CD1c-positive myeloid dendritic cell (primary cell): ENCODE measurements around the gene EFCC1.

Experiments
- DNase-seq: peaks from one replicate; pipeline ENCODE4 v3.0.0-alpha.2; 2016; ENCODE audit errors: extremely low spot score

EFCC1 gene, protein sequence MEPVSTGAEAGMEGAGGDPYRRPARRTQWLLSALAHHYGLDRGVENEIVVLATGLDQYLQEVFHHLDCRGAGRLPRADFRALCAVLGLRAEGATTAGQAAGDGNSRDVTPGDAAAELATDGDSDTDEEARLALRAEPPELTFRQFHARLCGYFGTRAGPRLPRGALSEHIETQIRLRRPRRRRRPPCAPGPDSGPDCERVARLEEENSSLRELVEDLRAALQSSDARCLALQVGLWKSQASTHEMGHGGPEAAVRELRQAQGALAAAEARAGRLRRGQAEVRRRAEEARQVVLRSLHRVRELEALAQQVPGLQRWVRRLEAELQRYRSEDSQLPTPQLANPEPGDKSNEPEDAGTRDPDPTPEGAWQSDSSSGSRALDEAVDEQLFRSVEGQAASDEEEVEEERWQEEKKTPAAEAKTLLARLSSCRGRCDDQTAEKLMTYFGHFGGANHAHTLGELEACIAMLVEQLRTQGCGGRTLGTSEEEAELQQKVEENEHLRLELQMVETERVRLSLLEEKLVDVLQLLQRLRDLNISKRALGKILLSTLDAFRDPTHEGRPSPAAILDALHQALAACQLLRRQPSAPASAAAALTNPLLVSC

DNA sequence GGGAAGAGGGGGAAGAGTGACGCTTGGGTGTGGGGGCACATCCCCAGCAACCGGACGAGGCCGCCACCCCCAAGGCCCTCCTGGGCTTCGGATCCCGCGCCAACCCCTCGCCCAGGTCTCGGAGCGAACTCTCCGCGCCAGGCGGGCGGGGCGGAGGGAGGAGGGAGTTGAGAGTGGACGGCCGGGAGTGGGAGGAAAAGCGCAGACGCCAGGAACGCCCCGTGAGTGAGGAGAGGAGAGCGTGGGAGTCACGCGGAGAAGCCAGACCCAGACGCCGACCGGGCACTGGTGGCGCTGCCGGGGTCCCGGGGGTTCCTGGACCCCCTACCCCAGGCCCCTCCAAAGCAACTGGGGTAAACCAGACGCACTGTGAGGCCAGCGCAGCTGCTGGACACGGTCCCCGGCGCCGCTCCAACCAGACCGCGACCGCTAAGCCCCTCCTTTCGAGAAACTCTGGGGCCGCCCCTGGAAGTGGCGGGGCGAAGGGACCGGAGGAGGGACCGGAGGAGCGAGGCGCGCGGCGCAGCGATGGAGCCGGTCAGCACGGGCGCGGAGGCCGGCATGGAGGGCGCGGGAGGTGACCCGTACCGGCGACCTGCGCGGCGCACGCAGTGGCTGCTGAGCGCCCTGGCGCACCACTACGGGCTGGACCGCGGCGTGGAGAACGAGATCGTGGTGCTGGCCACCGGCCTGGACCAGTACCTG lies at the start of gene EFCC1:
EFCC1 (plus strand) TSS at position 204 of the 705 bp plus-strand sequence; CDS start at position 529, 325 bp downstream.
- DNase-seq = peak; percentile 49

DNA sequence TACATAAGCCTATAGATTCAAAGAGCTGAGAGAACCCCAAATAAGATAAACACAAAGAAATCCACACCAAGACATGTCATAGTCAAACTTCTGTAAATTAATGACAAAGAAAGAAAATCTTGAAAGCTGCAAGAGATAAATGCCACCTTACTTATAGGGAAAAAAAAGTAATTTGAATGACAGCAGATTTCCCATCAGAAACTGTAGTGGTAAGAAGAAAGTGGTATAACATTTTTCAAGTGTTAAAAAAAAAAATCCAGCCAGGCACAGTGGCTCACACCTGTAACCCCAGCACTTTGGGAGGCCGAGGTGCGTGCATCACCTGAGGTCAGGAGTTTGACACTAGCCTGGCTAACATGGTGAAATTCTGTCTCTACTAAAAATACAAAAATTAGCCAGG lies 44.7 kb upstream of the EFCC1 start:
- DNase-seq = no peak

DNA sequence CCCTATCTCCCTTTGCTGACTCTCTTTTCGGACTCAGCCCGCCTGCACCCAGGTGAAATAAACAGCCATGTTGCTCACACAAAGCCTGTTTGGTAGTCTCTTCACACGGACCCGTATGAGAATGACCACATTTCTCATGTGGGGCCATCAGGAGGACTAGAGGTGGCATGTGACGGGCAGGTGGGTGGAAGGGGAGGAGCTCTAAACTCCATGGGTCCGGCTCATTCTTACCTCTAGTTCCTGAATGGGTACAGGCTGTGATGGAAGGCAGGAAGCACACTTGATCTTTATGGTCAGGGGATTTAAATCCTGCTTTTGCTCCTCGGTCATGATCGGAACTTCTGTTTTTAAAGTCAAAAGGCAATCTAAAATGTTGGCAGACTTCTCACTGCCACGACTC lies 35.8 kb upstream of the EFCC1 start:
- no peak for DNase-seq

DNA sequence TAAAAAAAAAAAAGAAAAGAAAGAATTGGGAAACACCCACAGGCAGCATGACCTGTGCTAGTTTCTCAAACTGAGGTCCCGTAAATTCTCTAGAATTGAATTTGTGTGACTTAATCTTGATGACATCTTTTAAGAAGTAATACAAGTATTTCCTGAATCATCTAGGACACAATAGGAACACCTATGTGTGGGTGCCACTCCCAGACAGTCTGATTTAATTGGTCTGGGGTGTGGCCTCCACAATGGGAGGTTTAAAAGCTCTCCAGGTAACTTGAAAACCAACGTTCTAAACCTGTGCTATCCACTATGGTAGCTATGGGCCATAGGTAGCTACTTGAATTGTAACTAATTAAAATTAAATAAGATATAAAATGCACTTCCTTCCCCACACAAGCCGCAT lies 35.3 kb upstream of the EFCC1 start:
- no peak for DNase-seq

DNA sequence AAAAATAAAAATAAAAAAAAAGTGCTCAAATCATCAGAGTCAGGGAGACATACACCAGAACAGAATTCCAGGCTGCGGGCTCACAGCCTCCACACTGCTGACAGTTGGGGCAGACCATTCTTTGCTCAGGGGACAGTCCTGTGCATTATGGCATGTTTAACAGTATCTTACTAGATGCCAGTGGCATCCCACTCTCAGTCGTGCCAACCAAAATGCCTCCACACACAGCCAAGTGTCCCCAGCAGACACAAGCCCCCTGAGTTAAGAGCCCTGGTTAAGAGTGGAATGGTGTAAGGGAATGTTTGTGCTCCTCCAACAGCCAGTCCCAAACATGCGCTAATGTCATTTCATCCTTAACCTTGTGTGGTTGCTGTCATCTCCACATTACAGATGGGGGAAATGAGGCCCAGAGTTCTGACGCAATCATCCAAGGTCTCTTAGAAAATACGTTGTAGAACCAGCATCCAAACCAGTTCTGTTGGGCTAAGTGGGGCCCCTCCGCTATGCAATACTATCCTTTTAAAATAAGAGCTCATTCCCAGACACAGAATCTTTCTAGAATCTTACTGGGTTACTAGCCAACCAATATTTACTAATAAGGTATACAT lies 33.3 kb upstream of the EFCC1 start:
- no peak for DNase-seq

DNA sequence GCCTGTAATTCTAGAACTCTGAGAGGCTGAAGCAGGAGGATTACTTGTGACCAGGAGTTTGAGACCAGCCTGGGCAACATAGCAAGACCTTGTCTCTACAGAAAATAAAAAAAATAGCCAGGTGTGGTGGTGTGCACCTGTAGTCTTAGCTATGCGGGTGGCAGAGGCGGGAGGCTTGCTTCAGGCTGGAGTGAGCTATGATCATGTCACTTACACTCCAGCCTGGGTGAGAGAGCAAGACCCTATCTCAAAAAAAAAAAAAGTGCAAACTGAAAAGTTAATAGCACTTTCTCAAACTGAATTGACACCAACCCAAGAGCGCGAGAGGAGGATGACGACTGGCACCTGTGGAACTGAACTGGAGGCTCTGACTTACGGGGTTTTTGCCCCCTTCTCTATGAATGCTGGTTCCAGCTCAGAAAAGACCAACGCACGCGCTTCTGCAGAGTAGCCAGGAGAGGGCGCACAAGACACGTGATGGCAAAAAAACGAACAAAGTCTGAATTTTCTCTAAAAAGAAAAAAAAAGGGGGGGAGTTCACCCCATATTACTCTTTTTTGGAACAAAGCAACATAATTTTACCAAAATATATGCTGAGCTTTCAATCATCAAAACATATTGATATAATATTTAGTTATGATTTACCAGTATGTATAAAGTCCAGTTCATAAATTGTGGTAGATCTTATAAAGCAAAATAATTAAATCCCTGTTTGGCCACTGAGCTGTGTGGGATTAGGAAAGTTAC lies 30.9 kb upstream of the EFCC1 start:
- peak; percentile 75 for DNase-seq

DNA sequence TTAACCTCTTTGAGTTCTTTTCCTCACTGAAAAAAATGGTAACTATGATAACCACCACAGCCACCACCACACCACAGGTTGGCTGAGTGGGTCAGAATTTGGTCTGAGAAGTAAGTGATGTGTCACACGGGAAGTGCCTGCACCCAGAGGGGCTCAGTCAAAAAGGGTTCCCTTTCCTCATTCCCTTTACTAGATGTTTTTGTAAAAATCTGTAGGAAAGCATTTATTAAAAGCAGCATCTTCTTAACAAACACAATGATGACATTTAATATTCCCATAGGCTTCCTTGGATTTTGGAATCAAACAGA lies 30.4 kb upstream of the EFCC1 start:
- DNase-seq = peak; percentile 33

DNA sequence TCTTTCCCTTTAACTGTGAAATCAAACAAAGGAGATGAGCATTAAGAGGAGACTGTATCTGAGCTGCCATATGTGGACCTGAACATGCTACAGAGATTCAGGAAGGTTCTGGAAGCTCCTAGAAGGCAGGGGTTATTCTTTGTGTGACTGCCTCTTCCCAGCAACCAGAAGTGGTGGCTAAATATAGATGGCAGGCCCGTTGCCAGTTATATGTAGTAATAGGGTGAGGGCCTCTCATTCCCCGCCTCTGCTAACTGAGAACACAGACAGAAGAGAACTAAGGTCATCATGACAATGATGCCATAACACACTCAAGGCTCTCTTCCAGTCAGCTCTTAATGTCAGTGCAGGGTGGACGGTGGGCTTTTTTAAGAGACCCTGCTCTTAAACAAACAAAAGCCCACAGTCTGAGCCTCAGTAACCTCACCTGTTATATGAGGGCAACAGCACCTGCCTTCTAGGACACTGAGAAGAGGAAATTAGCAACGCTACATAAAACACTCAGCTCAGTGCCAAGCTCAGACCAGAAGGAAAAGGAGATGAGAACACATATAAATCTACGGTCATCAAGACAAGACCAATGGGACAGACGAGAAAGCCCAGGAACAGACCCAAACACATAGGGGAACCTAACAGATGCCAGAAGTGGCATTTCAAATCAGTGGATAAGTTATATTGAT lies 29.5 kb upstream of the EFCC1 start:
- no peak for DNase-seq

DNA sequence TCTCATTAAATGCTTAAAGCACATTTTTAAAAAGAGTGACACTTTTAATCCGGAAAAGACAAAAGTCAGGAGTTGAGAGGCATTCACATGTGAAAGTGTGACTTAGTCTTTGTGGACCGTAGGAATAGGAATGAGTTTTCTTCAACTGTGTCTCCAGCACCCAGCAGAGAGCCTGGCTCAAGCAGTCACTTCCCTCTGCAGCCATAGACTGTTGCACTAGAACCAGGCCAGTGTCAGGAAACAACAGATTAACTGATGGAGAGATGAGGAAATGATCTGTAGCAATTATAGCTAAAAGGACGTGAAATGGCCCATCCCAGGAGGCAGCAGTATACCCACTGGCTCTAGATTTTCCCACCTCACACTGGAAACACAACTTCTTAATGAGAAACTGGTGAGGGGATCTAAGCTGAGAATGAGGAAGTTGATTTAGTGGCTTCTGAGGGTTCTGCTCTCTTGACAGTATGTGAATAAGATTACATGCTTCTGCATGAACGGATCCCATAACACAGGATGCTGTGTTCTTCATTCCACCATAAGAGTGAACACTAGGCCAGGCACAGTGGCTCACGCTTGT lies 27.0 kb upstream of the EFCC1 start:
- DNase-seq = peak; percentile 29

DNA sequence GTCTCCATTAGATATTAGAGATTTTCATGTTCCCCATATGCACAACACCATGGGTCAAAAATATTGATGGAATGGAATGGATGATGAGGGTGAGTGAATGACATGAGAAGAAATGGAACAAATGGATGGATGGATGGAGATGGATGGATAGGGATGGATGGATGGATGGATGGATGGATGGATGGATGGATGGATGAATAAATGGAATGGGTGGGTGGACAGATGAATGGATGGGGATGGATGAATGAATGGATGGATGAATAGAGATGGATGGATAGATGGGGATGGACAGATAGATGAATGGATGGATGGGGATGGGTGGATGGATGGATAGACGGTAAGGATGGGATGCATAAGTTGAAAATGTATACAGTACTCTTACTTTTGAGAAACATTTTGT lies 25.8 kb upstream of the EFCC1 start:
- DNase-seq = no peak

DNA sequence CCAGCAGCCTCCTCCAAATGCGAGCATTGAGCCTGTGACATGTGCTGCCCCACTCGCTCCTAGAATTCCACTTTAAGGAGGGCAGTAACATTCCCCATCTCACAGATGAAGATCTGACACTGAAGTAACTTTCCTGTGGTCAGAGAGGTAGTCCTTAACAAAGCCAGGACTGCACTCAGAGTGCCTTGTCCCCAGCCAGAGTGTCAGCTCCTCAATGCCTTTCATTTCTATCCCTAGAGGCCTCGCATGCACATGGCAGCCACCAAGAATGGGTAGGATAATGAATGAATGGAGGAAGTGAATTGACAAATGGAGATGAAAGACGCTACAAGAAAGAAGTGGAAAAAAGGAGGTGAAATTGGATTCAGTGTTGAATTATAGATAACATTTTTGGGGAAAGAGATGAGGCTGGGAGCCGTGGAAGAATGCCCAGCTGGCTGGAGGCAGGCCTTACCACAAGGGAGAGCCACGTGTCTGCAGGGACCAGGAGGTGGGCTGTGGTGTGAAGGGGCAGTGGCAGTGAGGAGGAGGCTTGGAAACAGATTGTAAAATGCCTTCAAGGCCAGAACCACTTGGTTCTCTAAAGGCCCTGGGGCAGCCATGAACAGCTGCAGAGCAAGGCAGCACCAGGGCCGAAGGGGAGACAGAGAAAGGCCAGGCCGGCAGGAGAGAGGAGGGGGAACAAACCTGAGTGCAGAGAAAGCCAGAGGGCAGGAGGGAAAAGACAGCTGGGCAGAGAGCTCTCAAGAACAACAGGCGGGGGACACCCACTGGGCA lies 17.6 kb upstream of the EFCC1 start:
- DNase-seq = no peak

DNA sequence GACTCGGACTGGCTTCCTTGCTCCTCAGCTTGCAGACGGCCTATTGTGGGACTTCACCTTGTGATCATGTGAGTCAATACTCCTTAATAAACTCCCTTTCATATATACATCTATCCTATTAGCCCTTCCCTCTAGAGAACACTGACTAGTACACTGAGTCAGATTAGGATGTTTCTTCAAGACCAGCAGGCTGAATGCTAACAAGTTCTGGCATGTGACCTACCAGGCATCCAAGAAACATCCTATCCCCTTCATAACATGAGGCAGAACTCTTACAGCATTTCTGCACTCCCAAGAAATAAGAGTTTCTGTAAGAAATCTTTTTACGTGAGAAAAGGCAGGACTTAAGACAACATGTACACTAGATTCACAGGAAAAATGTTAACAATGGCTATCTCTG lies 16.5 kb upstream of the EFCC1 start:
- no peak for DNase-seq

DNA sequence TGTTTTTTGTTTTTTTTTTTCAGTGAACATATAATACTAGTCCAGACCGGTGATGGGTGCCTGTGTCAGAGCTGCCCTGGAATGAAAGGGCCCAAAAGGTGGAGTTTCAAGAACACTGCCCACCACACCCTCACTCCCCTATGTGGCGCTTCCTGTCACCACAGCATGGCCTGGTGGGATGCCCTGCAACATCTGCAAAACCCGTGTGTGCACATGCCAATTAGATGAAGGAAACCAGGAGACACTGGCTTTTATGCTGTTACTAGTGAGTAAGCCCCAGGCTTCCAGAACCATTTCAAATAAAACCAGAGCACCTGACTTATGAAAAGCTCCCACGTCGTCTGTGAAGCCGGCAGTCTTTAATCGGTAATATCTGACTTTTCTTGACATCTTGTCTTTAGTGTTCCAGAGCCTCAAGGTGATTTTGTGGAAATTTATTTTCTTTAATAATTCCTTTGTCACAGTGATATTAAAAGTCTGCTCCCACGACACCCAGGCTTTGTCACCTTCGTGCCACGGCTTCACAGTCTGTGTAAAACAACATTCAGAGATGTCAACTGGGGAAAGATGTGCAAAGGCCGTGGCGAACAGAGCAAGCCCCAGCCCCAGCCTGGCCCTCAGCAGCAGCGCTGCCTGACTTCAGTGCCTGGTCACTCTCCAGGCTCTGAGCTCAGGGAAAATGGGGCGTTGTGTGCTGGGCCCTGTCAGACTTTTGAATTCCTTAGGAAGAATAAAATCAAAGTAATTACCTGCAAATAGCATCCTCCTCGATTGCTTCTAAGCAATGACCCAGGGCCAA lies 13.6 kb upstream of the EFCC1 start:
- no peak for DNase-seq

DNA sequence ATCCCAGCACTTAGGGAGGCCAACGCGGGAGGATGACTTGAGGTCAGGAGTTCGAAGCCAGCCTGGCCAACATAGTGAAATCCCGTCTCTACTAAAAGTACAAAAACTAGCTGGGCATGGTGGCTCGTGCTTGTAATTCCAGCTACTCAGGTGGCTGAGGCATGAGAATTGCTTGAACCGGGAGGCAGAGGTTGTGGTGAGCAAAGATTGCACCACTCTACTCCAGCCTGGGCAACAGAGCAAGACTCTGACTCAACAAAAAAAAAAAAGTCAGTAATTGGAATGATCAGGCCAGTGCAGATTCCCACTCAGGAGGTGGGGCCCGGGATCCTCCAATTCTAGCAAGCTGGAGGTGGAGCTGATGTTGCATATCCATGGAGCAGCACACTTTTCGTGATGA lies 12.8 kb upstream of the EFCC1 start:
- DNase-seq = no peak

DNA sequence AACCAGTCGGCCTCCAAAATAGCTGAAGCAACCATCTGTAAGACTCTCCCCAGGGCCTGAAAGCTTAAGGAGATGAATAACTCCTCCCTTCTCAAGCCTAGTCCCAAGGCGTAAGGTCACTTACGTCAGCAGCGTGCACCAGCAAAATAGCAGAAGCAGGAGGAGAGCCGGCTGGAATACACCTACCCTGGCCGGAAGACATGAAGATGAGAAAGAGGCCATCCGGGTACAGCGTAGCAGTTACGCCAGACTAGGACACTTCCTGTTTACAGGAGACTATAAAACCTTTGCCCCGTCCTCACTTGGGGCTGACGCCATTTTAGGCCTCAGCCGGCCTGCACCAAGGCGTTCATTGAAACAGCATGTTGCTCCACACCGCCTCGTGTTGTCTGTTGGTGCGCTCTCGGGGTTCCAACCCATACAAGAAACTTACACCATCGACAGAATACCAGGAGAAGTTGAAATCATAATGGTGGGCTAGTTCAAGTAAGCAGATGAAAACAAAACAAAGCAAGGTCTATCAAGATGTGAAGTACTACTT lies 9.7 kb upstream of the EFCC1 start:
- DNase-seq = peak; percentile 63

DNA sequence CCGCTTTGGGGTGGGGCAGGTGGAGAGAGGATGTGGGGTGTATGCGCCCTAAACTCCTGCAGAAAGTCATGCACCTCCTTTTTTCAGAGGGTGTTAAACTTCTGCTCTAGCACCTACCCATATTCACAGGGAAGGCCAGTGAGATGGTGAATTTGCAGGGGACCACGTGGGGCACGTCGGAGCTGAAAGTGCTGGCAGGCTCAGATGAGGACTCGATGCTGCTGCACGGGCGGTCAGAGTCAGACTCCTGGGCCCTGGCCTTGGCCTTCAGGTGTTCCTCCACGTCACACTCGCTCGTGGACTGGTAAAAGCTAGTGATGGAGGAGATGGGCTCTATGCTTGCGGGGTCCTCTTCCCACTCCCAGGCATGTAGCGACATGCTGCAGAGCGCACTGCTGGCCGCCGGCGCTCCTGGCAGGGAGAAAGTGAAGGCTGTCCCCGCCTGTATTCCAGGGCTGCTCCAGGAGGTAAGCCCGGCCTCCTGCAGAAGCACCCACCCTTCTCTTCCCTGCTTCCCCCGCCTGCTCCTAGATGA lies 8.1 kb upstream of the EFCC1 start:
- DNase-seq = no peak

DNA sequence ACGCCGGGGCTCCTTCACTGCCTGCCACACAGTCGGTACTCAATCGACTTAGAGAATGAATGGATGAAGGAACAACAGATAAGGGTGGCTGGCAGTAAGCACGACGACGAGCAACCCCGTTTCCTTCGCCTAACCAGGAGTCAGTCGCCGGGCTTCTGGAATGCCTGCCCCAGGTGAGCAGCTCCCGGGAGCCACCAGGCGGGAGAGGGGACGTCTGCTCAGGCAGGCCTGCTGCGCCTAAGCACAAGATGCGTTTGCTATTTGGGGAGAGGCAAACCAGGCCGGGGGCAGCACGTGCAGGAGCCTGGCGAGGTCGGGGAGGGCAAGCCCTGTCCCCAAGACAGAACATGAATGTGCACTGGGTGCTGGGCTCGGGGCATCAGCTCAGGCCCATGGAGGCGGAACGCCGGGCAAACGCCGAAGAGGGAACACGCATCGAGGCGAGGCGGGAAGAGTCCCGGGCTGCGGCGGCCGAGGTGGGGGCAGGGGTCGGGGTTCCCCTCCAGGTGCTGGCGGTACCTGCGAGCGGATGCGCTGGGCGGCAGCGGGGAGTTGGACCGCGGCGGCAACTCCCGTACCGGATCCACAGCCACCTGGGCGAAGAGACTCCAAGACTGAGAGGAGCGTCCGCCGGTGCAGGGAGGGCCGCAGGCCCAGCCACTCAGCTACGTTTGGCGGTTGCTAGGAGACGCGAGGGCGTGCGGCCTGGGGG lies 7.5 kb upstream of the EFCC1 start, which contains the start of gene CFAP92:
CFAP92 (minus strand) TSS at position 616 of the 712 bp plus-strand sequence. CDS start 772 bp downstream, outside the sequence.
- DNase-seq = peak; percentile 88

DNA sequence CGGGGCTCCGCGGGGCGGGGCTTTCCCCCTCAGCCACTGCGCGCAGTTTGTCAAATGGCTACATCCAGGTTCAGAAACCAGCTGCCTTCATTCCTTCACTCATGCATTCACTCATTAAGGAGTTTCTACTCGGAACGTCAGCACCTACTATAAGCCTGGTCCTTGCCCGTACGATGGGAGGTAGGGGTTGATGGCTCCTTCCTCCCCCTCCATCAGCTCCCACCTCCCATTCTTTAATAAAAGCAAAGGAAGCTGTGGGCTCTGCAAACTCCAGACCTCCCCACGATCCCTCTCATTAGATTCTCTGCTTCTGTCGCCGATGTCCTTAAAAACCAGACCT lies 7.0 kb upstream of the EFCC1 start:
- no peak for DNase-seq
